Activated CD8-positive, alpha-beta memory T cell treated with anti-CD3 and anti-CD28 coated beads, Interleukin-2, amount 50 U/mL, for 1 hour (primary cell): ENCODE results near the gene GRK7.
"Not testable (repeated sequence)": the region's sequence is repeated elsewhere in the genome, so short reads cannot be mapped to it uniquely, and the experiment has no call there.

Experiments
- DNase-seq: peaks from one replicate; pipeline ENCODE4 v3.0.0-alpha.2; 2020; ENCODE audit errors: extremely low read depth

The GRK7 gene

DNA sequence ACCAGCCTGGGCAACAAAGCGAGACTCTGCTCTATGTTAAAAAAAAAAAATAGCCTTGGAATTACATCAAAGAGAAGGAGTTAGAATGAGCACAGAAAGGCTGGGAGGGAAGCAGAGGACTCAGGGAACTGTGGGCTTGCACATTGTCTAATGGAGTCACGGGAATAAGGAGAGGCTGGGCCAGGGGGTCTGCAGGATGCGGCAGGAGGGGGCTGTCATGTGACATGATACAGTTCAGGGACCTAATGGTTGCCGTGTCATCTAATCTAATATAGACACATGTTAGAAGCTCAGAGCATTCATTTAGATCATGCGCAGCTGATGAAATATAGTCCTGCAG, 32.5 kb downstream of the GRK7 start:
- no peak for DNase-seq

DNA sequence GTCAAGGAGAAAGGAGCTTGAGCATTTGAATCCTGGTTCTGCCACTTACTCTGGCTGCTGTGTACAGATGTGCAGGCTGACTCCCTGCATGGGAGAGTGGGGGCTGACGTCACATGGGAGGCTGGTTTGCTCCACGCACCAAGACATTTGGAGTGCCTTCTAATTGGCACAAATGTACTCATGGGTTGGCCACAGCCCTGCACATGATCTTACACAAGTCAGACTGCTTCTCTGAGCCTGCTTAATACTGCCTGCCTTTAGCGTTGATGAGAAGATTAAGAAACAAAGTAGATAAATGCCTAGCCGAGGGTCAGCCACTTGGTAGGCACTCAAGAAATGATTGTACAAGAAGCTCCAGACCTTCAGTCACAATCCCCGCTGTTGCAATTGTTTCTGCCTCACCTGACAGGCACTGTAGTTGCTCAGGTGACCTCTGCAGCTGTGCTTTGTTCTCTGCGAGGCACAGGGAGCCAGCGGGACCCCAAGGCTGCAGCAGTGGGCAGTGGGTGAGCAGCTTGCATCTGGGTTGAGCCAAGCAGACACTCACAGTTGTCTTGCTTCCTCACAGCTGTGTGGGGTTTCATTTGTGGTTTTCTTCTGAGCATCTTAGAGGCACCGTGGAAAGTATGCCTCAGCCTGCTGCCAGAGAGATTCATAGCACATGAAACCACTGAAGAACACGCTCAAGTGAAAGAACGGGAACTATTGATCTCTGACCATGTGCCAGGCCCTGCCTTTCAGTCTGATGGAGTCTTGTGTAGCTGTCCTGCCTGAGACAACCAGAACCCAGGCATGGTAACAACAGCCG, 33.1 kb downstream of the GRK7 start:
- peak; percentile 49 for DNase-seq

DNA sequence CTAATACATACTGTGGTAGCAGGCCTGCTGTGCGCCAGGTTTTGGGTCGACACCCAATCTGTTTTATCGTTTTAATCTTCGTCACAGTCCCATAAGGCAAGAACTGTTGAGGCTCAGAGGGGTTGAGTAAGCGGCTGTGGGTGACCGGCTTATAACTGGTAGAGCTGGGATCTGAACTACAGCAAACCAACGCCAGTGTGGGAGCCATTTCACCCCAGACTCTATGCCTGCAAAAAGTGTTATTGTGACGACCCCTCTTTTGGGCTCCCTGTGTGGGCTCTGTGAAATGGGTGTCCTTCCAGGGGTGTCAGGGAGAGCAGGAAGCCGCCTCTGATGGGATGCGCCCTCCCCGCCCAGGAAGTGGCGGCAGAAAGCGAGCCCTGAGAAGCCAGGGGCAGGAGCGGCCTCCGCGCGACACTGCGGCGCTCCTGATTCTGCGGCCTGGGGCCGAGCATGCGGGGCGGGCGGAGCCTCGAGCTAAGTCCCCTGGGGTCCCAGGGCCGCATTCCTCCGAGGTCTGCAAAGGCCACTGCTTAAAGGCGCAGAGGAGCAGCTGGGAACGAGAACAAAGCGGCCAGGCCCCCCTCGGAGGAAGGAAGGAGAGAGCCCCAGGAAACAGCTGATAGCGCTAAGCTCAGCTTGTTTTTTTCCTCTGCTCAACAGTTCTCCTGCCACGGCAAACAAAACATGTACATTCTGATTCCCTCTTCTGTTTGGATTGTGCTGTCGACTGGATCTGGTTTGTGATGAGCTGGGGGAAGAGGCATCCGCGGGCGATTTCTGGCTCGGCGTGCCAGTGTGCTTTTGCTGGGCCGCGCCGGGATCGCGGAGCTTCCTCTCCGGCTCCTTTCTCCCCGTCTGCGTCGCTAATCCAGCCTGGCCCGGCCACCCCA, 33.9 kb downstream of the GRK7 start:
- no peak for DNase-seq

DNA sequence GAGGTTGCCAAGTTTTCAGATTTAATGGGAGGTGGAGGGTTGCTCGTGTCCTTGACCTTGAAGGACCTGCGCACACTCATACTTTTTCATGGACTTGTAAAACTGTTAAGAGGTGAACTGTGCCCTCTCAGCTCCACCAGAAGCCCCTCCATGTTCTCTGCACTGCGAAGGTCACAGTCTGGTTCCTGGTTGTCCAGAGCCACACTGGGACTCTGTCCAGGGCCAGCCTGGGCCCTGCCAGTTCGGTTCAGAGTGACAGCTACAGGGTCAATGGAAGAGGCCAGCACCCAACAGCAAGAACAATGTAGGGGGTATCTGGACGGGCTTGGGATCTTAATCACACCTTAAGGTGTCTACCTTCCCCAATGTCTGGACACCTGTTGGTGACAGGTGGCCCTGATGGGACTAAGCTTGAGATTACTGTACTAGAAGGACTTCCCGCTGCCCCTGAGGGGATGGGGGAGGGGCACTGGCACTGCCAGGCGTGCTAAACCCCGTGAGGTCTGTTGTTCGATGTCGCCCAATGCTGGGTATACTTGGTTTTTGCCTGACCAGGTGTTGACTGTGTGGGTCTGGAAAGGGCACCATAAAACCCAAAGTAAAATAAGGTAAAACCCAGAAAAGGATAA, 34.7 kb downstream of the GRK7 start:
- DNase-seq: no peak

DNA sequence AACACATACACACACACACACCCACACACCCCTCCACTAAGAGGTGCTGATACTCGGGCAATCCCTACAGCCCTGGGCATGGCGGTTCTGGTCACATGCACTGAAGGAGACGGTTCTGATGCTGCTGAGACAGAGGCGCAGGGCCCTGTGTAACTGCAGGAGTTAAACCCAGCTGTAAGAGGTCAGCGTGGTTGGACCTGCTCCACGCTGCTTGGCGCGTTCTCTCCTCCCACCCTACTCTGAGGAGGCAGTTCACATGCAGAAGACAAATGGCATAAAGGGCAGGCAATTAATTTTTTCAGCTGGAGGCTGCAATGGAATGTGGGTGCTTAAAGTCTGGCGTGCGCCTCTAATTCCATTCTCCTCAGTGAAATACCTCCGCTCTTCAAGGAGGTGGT, 35.2 kb downstream of the GRK7 start:
- DNase-seq: no peak

DNA sequence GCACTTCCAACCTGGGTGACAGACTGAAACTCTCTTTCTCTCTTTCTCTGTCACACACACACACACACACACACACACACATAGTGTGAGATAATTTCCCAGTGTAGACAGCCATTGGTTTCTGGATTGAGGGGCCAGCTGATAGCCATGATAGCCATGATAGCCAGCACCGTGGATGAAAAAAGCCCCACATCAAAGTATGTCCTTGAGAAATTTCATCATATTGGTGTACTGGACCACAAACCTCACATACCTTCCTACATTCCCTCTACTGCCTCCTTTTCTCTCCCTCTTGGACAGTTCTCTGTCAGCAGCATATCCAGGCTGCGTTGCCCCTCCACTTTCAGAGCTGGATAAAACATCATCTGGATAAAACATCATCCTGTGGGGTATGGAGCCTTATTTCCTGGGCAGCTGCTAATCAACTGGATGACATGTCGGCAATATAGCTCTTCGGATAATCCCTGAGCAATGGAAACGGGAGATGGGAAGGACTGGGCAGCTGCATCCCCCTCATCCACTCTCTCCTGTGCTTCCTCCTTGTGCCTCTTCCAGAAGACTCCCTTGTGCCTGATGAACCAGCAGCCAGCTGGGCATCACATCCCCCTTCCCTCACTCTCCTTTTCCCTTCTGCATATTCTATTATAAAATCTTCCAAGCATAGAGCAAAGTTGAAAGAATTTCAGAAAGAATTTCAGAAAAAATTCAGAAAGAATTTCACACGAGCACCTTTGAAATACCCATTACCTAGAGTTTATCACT, 39.3 kb downstream of the GRK7 start:
- DNase-seq: no peak

DNA sequence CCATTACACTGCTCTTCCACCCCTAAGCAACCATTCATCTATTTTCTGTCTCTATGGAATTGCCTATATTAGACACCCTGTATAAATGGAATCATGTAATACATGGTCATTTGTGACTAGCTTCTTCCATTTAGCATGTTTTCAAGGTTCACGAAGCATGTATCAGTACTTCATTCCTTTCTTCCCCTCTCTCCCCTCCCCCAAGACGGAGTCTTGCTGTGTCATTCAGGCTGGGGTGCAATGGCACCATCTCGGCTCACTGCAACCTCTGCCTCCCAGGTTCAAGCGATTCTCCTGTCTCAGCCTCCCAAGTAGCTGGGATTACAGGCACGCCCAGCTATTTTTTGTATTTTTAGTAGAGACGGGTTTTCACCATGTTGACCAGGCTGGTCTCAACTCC, 40.3 kb downstream of the GRK7 start:
- not testable (repeated sequence) for DNase-seq

DNA sequence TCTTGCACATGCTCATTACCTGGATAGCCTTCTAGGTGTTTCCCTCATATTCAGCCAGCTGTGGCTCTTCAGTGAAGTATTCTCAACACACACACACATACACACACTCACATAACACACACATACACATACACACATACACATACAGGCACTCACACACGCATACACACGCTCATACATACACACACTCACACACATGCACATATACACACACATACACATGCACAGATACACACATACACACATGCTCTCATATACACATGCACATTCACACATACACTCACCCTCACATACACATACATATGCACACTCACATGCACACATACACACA, 41.2 kb downstream of the GRK7 start:
- no peak for DNase-seq

DNA sequence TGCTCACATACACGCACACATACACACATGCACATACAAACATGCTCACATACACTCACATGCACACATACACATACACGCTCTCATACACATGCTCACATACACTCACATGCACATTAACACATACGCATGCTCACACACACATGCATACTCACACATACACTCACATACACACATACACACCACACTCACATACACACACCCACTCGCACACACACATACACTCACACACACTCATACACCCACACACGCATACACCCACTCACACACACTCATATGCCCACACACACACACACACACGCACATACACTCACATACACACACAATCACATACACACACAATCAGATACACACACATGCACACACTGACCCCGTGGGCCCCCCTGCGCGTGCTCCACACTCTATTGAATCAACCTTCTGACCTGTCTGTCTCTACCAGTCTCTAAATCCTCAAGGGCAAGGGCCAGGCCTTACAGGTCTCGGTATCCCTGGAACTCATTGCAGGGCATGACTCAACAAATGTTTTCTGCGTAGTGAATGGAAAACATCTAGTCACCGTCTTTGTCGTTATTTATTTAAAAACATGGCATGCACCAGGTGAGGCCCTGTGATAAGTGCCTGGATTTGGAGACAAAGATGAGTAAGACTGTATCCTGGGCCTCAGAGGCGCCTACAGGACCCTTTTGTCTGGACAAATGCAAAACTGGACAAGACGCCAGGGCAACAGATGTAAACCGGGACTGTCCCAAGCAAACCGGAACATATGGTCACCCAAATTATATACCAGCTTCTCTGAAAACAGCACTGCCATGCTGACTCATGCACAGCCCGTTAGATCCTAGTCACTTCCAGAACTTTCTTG, 41.8 kb downstream of the GRK7 start:
- DNase-seq: no peak

DNA sequence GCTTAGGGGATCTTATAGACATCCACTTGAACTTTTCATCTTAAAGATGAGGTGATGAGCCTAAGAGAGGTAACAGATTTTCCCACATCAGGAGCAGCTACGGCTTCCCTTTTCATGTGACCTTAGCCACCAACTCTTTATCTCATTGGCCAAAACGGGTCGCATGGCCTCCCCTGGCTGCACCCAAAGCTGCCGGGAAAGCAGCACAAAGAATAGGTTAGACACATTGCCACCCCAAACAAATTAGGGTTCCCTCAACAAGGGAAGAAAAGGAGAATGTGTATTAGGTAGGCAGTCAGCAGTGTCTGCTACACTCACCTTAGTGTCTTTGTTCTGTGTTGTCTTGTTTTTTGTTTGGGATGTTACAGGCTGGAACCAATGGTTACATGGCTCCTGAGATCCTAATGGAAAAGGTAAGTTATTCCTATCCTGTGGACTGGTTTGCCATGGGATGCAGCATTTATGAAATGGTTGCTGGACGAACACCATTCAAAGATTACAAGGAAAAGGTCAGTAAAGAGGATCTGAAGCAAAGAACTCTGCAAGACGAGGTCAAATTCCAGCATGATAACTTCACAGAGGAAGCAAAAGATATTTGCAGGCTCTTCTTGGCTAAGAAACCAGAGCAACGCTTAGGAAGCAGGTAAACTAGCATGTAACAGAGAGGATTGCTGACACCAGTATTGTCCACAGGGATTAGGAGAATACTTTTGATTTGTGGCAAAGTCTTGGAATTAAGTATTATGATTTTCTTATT, 44.2 kb downstream of the GRK7 start:
- no peak for DNase-seq

DNA sequence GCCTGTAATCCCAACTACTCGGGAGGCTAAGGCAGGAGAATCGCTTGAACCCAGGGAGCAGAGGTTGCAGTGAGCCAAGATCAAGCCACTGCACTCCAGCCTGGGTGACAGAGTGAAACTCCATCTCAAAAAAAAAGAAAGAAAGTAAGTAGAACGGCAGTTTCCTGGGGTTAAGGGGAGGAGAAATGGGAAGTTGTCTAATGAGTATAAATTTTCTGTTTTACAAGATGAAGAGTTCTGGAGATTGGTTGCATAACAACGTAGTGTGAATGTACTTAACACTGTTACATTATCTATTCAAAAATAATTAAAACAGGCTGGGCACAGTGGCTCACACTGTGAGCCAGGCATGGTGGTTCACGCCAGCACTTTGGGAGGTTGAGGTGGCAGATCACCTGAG, 45.4 kb downstream of the GRK7 start:
- DNase-seq: no peak

DNA sequence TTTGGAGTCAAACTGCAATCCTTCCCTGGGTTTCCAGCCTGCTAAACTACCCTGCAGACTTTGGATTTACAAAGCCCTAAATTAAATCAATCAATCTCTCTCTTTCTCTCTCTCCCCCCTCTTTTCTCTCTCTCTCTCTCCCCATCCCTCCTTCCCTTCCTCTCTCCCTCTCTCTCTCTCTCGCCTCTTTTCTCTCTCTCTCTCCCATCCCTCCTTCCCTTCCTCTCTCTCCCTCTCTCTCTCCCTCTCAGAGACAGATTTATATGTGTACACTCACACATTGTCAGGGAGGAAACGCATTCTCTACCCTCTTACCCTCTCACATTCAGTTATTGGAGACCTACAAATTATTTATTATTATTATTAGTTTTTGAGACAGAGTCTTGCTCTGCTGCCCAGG, 47.0 kb downstream of the GRK7 start:
- no peak for DNase-seq

DNA sequence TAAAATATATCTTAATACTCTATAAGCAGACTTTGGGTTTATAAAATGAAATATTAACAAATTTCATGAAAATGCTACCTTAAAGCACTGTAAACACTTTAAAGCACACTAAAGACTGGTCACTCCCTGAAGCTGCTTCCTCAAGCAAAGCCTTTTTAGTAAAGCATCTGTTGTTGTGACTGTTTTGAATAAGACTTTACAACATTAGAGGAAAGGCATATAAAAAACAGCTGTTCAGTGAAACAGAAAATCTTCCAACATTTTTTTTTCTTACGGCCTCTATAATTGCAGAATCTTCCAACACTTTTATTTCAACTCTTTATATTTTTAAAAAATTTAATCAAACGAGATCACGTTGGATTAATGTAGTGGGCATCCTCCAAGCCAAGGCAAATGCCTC, 48.1 kb downstream of the GRK7 start:
- no peak for DNase-seq

DNA sequence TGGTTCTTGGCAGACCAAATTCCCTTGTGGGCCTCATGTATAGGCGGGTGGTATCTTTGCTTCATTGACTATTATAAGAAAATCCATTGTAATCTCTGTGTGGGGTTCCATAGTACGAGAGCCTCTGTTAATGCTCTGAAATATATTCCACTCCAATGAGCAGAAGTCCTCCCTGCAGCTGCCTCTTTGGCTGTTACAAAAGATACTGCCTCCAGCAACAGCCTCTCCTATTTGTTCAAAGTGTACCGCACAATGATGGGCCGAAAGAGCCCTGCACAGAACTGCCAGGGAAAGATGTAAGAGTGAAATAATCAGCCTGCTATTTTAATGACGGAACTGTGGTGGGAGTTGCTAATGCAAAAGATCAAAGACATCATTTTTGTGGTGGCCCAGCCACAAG, 48.9 kb downstream of the GRK7 start:
- no peak for DNase-seq

DNA sequence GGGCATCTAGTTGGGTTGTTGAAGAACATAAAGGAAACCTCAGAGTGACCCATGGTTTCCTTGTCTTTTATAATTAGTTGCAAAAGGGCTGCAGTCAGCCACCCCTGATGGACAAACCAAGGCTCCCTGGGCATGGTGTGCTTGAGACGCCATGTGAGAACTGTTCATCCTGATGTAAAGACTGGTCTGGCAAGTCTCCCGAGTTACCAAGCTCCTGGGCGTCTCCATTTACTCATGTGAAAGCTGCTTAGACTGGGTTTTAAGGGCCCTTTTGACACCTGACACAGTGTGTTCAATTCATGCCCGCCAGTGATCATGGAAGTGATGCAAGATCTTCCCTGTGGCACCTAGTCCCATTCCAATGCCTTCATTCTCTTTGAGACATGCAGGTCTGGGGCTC, 49.4 kb downstream of the GRK7 start:
- no peak for DNase-seq
